GM06990 (cell line): ENCODE measurements around the gene C11orf97.

ENCODE experiments used
- DNase-seq: peaks from one replicate; pipeline ENCODE4 v3.0.0-alpha.2; 2011; ENCODE audit not compliant: insufficient read length; ENCODE audit errors: extremely low read depth
- H3K27me3 ChIP-seq: replicated peaks from 2 replicates; pipeline ENCODE4 v1.6.0; 2011; ENCODE audit warnings: low read length; ENCODE audit not compliant: control insufficient read depth, insufficient read depth
- H3K36me3 ChIP-seq: 2 replicates; pipeline ENCODE4 v1.5.1; 2011; ENCODE audit warnings: low read length; ENCODE audit not compliant: control insufficient read depth, insufficient read depth
- H3K4me3 ChIP-seq: replicated peaks from 2 replicates; pipeline ENCODE4 v1.5.1; 2011; ENCODE audit warnings: low read depth, mild to moderate bottlenecking, control low read depth, low read length
- CTCF ChIP-seq: IDR thresholded peaks from 2 replicates; pipeline ENCODE4 v1.5.1; 2011; ENCODE audit warnings: low read length, control low read depth, mild to moderate bottlenecking, inconsistent platforms; ENCODE audit not compliant: insufficient read depth, poor library complexity, severe bottlenecking

C11orf97 gene

GRCh38 chr11:94536386-94536785 lies 24.1 kb downstream of the C11orf97 start:
- Histone ChIP-seq H3K27me3 (no peaks in the 10 kb centered on the region), H3K36me3 (no peaks in the 10 kb centered on the region), H3K4me3 (no peak overlapping the region)
- DNase-seq: no peak
- TF ChIP-seq CTCF: no peak

- no peak for DNase-seq
- H3K36me3 ChIP-seq: no peaks in the 10 kb centered on the region
- TF ChIP-seq CTCF: no peak
- no peaks in the 10 kb centered on the region for H3K27me3 ChIP-seq
- H3K4me3 ChIP-seq: no peak overlapping the region
Measured at GRCh38 chr11:94537031-94537600, 24.9 kb downstream of the C11orf97 start.

- TF ChIP-seq CTCF: no peak
- no peak for DNase-seq
Measured at GRCh38 chr11:94539420-94539819, 27.2 kb downstream of the C11orf97 start.

GRCh38 chr11:94543695-94544645 lies 31.7 kb downstream of the C11orf97 start, which contains the start of gene FUT4:
Gene FUT4 (plus strand): TSS chr11:94543921. CDS start chr11:94544134, 213 bp downstream.
- Histone ChIP-seq H3K27me3 (no peaks in the 10 kb centered on the region), H3K4me3 (peak within 1 kb of the TSS; percentile 57), H3K36me3 (no peaks in the 10 kb centered on the region)
- peak; percentile 86 for DNase-seq
- TF ChIP-seq CTCF: peak; percentile 4

More at GRCh38 chr11:94539420-94539819, 27.2 kb downstream of the C11orf97 start:
- H3K4me3 ChIP-seq: no peak overlapping the region
- H3K27me3 ChIP-seq: no peaks in the 10 kb centered on the region
- no peaks in the 10 kb centered on the region for H3K36me3 ChIP-seq

GRCh38 chr11:94544646-94545263 lies 32.5 kb downstream of the C11orf97 start:
- no peaks in the 10 kb centered on the region for H3K36me3 ChIP-seq
- no peak for TF ChIP-seq CTCF
- no peaks in the 10 kb centered on the region for H3K27me3 ChIP-seq
- no peak for DNase-seq
- peak overlapping the region; percentile 57 for H3K4me3 ChIP-seq
